ENCODE data around the gene COL28A1.

Gene COL28A1

GRCh38 chr7:7452119-7452518 lies 83.6 kb downstream of the COL28A1 start:
- DNase-seq, result no peak

- DNase-seq, result no peak
Observed at GRCh38 chr7:7449055-7449454, 86.6 kb downstream of the COL28A1 start.

- no peak for DNase-seq
Observed at GRCh38 chr7:7446616-7447015, 89.1 kb downstream of the COL28A1 start.

- DNase-seq, result no peak
Observed at GRCh38 chr7:7443806-7444350, 91.8 kb downstream of the COL28A1 start.

- DNase-seq, result no peak
Observed at GRCh38 chr7:7439564-7439963, 96.1 kb downstream of the COL28A1 start.

GRCh38 chr7:7438851-7439250 lies 96.8 kb downstream of the COL28A1 start:
- DNase-seq, result no peak

- DNase-seq, result no peak
Observed at GRCh38 chr7:7435978-7436377, 99.7 kb downstream of the COL28A1 start.

GRCh38 chr7:7434329-7434728 lies 101.3 kb downstream of the COL28A1 start:
- DNase-seq, result no peak

- DNase-seq, result no peak
Observed at GRCh38 chr7:7433811-7434210, 101.9 kb downstream of the COL28A1 start.

GRCh38 chr7:7432979-7433378 lies 102.7 kb downstream of the COL28A1 start:
- DNase-seq, result no peak

- DNase-seq, result no peak
Observed at GRCh38 chr7:7428806-7429205, 106.9 kb downstream of the COL28A1 start.

- no peak for DNase-seq
Observed at GRCh38 chr7:7427363-7427762, 108.3 kb downstream of the COL28A1 start.

GRCh38 chr7:7426676-7427075 lies 109.0 kb downstream of the COL28A1 start:
- DNase-seq, result no peak

GRCh38 chr7:7425321-7425720 lies 110.4 kb downstream of the COL28A1 start:
- DNase-seq, result no peak

GRCh38 chr7:7424151-7424873 lies 111.4 kb downstream of the COL28A1 start:
- DNase-seq, result peak; percentile 55

- DNase-seq, result no peak
Observed at GRCh38 chr7:7422641-7423040, 113.0 kb downstream of the COL28A1 start.

GRCh38 chr7:7421826-7422225 lies 113.8 kb downstream of the COL28A1 start:
- no peak for DNase-seq

GRCh38 chr7:7418997-7419396 lies 116.7 kb downstream of the COL28A1 start:
- DNase-seq, result no peak

GRCh38 chr7:7417851-7418250 lies 117.8 kb downstream of the COL28A1 start:
- DNase-seq, result no peak

- no peak for DNase-seq
Observed at GRCh38 chr7:7417414-7417813, 118.3 kb downstream of the COL28A1 start.

GRCh38 chr7:7416031-7416858 lies 119.4 kb downstream of the COL28A1 start:
- DNase-seq, result no peak

GRCh38 chr7:7414791-7415603 lies 120.7 kb downstream of the COL28A1 start:
- DNase-seq, result no peak
